22Rv1 (cell line): ENCODE measurements around the gene XPO5.
A peak's percentile ranks its signal among the peaks of the same experiment; 100 is the strongest.

Experiments
- H3K27ac ChIP-seq: fragments of 450-650 bp; 2 replicates; pipeline ENCODE4 v1.5.1; 2017
- CTCF ChIP-seq: fragments of 450-650 bp; IDR thresholded peaks from 2 replicates; pipeline ENCODE4 v1.5.1; 2017; ENCODE audit warnings: mild to moderate bottlenecking
- ZFX ChIP-seq: fragments of 450-650 bp; IDR thresholded peaks from 2 replicates; pipeline ENCODE4 v1.6.1; 2017; ENCODE audit warnings: antibody characterized with exemption, borderline replicate concordance

The XPO5 gene

GRCh38 chr6:43523284-43523683, 52.6 kb downstream of the XPO5 start:
- H3K27ac ChIP-seq: no peak overlapping the region
- no peak for TF ChIP-seq CTCF
- TF ChIP-seq ZFX: no peak

DNA sequence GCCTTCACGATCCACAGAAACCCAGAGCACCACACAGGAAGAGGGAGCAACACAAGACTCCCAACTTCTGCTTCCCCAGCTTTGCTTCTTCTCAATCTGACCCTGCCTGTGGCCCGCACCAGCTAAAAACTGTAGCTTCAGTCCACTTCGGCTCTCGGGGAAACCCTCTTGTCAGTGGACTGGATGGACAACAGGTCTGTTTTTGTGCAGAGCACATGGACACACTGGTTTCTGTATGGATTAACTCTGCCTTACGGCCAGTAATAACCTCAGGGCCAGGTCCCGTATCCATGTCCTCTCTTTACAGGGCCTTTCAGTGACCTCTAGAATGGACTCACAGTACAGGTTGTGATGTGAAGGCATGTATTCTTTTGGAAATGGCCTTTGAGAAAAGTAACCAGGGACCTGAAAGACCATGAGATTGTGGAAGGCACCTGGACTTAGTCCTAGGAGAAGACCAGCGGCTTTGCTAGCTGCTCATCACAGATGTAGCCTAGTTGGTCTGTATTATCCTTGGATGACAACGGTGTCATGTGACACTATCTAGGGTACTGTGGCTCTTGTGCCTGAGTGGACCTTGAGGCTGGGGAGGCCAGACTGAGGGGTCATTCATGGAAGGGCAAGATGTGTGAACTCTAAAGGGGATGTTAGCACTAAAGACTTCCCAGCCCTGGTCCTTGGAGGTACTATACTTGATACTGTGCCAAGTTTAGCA, 53.1 kb downstream of the XPO5 start:
- H3K27ac ChIP-seq: no peak overlapping the region
- TF ChIP-seq ZFX (no peak), CTCF (no peak)

DNA sequence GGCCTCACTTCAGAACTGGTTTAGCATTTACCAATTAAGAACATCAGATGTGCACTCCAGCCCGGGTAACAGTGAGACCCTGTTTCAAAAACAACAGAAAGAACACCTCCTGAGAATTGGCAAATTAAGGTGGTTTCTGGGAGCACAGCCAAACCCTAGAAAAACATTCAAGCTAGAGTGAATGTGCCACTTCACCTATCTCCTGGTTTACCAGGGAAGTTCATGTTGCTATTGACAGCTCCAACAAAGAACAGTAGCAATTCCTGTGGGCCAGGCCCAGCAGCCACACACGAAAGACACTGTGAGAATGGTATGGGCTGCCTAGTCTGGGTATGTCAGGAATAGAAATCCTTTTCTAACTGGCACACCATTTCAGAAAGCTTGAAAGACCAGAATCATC, 54.0 kb downstream of the XPO5 start:
- TF ChIP-seq ZFX (no peak), CTCF (no peak)
- H3K27ac ChIP-seq: no peak overlapping the region

DNA sequence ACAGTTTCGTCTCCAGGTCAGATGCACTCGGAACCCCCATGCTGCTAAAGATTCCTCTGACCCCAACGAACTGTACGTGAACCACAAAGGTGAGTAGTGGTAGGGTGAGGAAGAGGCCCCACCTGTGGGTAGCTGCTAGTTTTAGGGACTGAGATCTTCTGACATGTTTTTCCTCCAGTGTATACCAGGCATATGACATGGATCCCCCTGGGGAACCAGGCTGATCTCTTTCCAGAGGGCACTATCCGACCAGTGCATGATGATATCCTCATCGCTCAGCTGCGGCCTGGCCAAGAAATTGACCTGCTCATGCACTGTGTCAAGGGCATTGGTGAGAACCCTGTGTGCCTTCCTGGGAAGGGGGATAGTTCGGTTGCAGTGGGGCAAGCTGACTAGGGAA, 55.7 kb downstream of the XPO5 start:
- TF ChIP-seq CTCF: no peak
- no peak for TF ChIP-seq ZFX
- no peak overlapping the region; the same call in 1 of the 2 replicates for H3K27ac ChIP-seq

- no peak for TF ChIP-seq ZFX
- TF ChIP-seq CTCF: no peak
- peak overlapping the region; percentile 68 for H3K27ac ChIP-seq
These were observed 58.1 kb downstream of the XPO5 start for GRCh38 chr6:43517505-43518357.

GRCh38 chr6:43516697-43517504, 58.9 kb downstream of the XPO5 start, which contains the start of the genes POLR1C and YIPF3:
Gene POLR1C, plus strand, starts transcription at chr6:43517089. Its CDS starts 21 bp downstream, at chr6:43517110.
Gene YIPF3, minus strand, starts transcription at chr6:43516926. Its CDS starts 119 bp downstream, at chr6:43516807.
- H3K27ac ChIP-seq: peak within 1 kb of the TSS; percentile 68
- TF ChIP-seq ZFX (no peak), CTCF (no peak)
